IMR-90 (cell line): ENCODE results near the gene CCDC30. TPM values are rescaled to one million over a fixed set of nuclear protein-coding genes. Genes with fewer than 3 reads are reported as not detected.

Source experiments
- ATAC-seq: fragments of 200-7000 bp; cut with Tn5 transposase; 2 replicates; pipeline ENCODE4 v1.9.1; 2020; ENCODE audit warnings: low read depth, mild to moderate bottlenecking, moderate library complexity
- BruUV-seq: library from RNA; stranded (reverse); fragments of 400-500 nt; replicated peaks from 2 replicates; lab custom pipeline; 2021; lab: Mats Ljungman, UMichigan
- CTCF ChIA-PET: fragments of 300-600 bp; formaldehyde crosslinking; extraction: SDS; loops from one replicate; lab custom pipeline; 2021; ENCODE audit warnings: antibody characterized with exemption; lab: Yijun Ruan, JAX
- POLR2A ChIA-PET: fragments of 300-600 bp; sonication (Branson Sonifier 250); formaldehyde crosslinking; loops from one replicate; lab custom pipeline; 2022; ENCODE audit warnings: antibody characterized with exemption; ENCODE audit not compliant: unreplicated experiment; lab: Charles Lee
- DNase-seq: peaks from one replicate; pipeline ENCODE4 v3.0.0; 2013
- H2AFZ ChIP-seq: replicated peaks from 2 replicates; pipeline ENCODE3; 2013; ENCODE audit warnings: low read length, mild to moderate bottlenecking; ENCODE audit not compliant: poor library complexity
- H2AK5ac ChIP-seq: 2 replicates; pipeline ENCODE4 v1.6.1; 2013; ENCODE audit warnings: low read depth, low read length, inconsistent platforms
- H2AK9ac ChIP-seq: replicated peaks from 2 replicates; pipeline ENCODE3; 2013; ENCODE audit warnings: mild to moderate bottlenecking, low read depth, low read length, moderate library complexity; ENCODE audit not compliant: poor library complexity
- H2BK120ac ChIP-seq: 2 replicates; pipeline ENCODE4 v1.6.1; 2013; ENCODE audit warnings: low read depth, low read length, inconsistent platforms
- H2BK15ac ChIP-seq: 3 replicates; pipeline ENCODE4 v1.6.1; 2013; ENCODE audit warnings: low read depth, low read length, inconsistent platforms
- H2BK20ac ChIP-seq: 2 replicates; pipeline ENCODE4 v1.6.1; 2013; ENCODE audit warnings: low read depth, mild to moderate bottlenecking, inconsistent platforms, low read length, moderate library complexity
- H2BK5ac ChIP-seq: 2 replicates; pipeline ENCODE4 v1.6.1; 2013; ENCODE audit warnings: mild to moderate bottlenecking, low read depth, low read length, inconsistent platforms; ENCODE audit not compliant: poor library complexity, severe bottlenecking
- H3K14ac ChIP-seq: replicated peaks from 2 replicates; pipeline ENCODE4 v1.6.1; 2013; ENCODE audit warnings: low read depth, low read length, inconsistent platforms
- H3K18ac ChIP-seq: 2 replicates; pipeline ENCODE4 v1.6.1; 2013; ENCODE audit warnings: low read depth, low read length, control low read depth
- H3K23ac ChIP-seq: 2 replicates; pipeline ENCODE4 v1.6.1; 2013; ENCODE audit warnings: low read depth, low read length, inconsistent platforms
- H3K27ac ChIP-seq: 2 replicates; pipeline ENCODE4 v1.5.1; 2013; ENCODE audit warnings: mild to moderate bottlenecking, control low read depth, low read length; ENCODE audit not compliant: insufficient read depth
- H3K27me3 ChIP-seq: 2 replicates; pipeline ENCODE4 v1.6.1; 2013; ENCODE audit warnings: low read length; ENCODE audit not compliant: control insufficient read depth, insufficient read depth
- H3K36me3 ChIP-seq: 2 replicates; pipeline ENCODE4 v1.6.1; 2013; ENCODE audit warnings: low read length, mixed read lengths; ENCODE audit not compliant: control insufficient read depth, insufficient read depth
- H3K4ac ChIP-seq: 2 replicates; pipeline ENCODE4 v1.6.1; 2013; ENCODE audit warnings: low read depth, low read length, inconsistent platforms
- H3K4me1 ChIP-seq: 2 replicates; pipeline ENCODE4 v1.6.1; 2013; ENCODE audit warnings: low read length, mixed read lengths; ENCODE audit not compliant: control insufficient read depth, insufficient read depth
- H3K4me2 ChIP-seq: 2 replicates; pipeline ENCODE4 v1.6.1; 2013; ENCODE audit warnings: low read depth, mild to moderate bottlenecking, control low read depth, low read length, moderate library complexity
- H3K4me3 ChIP-seq: 2 replicates; pipeline ENCODE4 v1.5.1; 2013; ENCODE audit warnings: low read depth, mild to moderate bottlenecking, control low read depth, low read length, moderate library complexity; ENCODE audit not compliant: insufficient read depth
- H3K56ac ChIP-seq: 2 replicates; pipeline ENCODE4 v1.6.1; 2013; ENCODE audit warnings: low read length, inconsistent platforms; ENCODE audit not compliant: insufficient read depth; ENCODE audit errors: extremely low read depth
- H3K79me1 ChIP-seq, 2 experiments: 2 replicates each; pipeline ENCODE4 v1.6.1; 2013; ENCODE audit warnings: low read length in 2 of 2, inconsistent platforms in 1 of 2, low read depth in 1 of 2
- H3K9ac ChIP-seq: 2 replicates; pipeline ENCODE4 v1.6.1; 2013; ENCODE audit warnings: low read depth, low read length, control low read depth
- H3K9me1 ChIP-seq: 2 replicates; pipeline ENCODE4 v1.6.1; 2013; ENCODE audit warnings: low read length, inconsistent platforms; ENCODE audit not compliant: insufficient read depth
- H3K9me3 ChIP-seq: 2 replicates; pipeline ENCODE4 v1.6.1; 2013; ENCODE audit warnings: low read length; ENCODE audit not compliant: control insufficient read depth, insufficient read depth
- H4K20me1 ChIP-seq: 2 replicates; pipeline ENCODE4 v1.6.1; 2013; ENCODE audit warnings: low read length, inconsistent platforms; ENCODE audit not compliant: insufficient read depth
- H4K5ac ChIP-seq: 2 replicates; pipeline ENCODE4 v1.6.1; 2013; ENCODE audit warnings: mild to moderate bottlenecking, low read depth, low read length, control low read depth
- H4K8ac ChIP-seq, 2 experiments: 2 replicates each; pipeline ENCODE4 v1.6.1; 2013; ENCODE audit warnings: low read depth in 2 of 2, low read length in 2 of 2, control low read depth in 1 of 2, inconsistent platforms in 1 of 2
- H4K91ac ChIP-seq: 2 replicates; pipeline ENCODE4 v1.6.1; 2013; ENCODE audit warnings: low read depth, low read length, inconsistent platforms; ENCODE audit not compliant: insufficient read depth
- BHLHE40 ChIP-seq: fragments of 150-350 bp; IDR thresholded peaks from 2 replicates; pipeline ENCODE4 v1.6.1; 2016; ENCODE audit warnings: mild to moderate bottlenecking, low read depth, low read length
- CHD1 ChIP-seq: IDR thresholded peaks from 2 replicates; pipeline ENCODE4 v1.6.1; 2012; ENCODE audit warnings: low read depth, low read length, improper control_type of control experiment
- FOS ChIP-seq: fragments of 150-350 bp; IDR thresholded peaks from 2 replicates; pipeline ENCODE4 v1.6.1; 2016; ENCODE audit warnings: low read depth, low read length
- MXI1 ChIP-seq: IDR thresholded peaks from 2 replicates; pipeline ENCODE4 v1.6.1; 2012; ENCODE audit warnings: low read depth, mild to moderate bottlenecking, low read length, moderate library complexity, borderline replicate concordance
- RCOR1 ChIP-seq: IDR thresholded peaks from 2 replicates; pipeline ENCODE4 v1.6.1; 2012; ENCODE audit warnings: mild to moderate bottlenecking, low read length, improper control_type of control experiment; ENCODE audit not compliant: insufficient replicate concordance
- RFX5 ChIP-seq: IDR thresholded peaks from 2 replicates; pipeline ENCODE4 v1.8.0; 2012; ENCODE audit warnings: low read depth, mild to moderate bottlenecking, low read length, moderate library complexity
- SMC3 ChIP-seq: fragments of 150-350 bp; IDR thresholded peaks from 2 replicates; pipeline ENCODE4 v1.6.1; 2016; ENCODE audit warnings: low read depth, mild to moderate bottlenecking, antibody characterized with exemption, low read length, moderate library complexity
- WGBS, 2 experiments: methylation state at CpG; one replicate each; pipeline versions ENCODE4 v1.1.5 to v1.1.7; 2013; ENCODE audit warnings: missing lambda C conversion rate in 2 of 2; ENCODE audit not compliant: insufficient read length in 1 of 2; ENCODE audit errors: extremely low coverage in 2 of 2; 5-methylcytosine and 5-hydroxymethylcytosine counted together
- dilution Hi-C: fragments of 300-500 bp; cut with HindIII; formaldehyde crosslinking; loops from one replicate; pipeline ENCODE4 v1.14.3; 2018; ENCODE audit warnings: low sequenced_read_pairs; ENCODE audit not compliant: unreplicated experiment
- in situ Hi-C: fragments of 300-500 bp; cut with MboI; formaldehyde crosslinking; loops from 3 replicates; pipeline ENCODE4 v1.14.3; 2019; ENCODE audit warnings: low sequenced_read_pairs, inconsistent platforms, mixed read lengths
- intact Hi-C: fragments of 100-400 bp; cut with micrococcal nuclease; formaldehyde crosslinking; loops from 2 replicates; pipeline ENCODE4 v1.10.0; 2022
- polyA plus RNA-seq, 3 experiments: library from polyadenylated mRNA; depleted of rRNA; stranded (reverse); fragments of >200 nt; gene quantifications; 2 replicates each; pipeline ENCODE4 v1.2.3, GENCODE V29; 2012; ENCODE audit warnings: low replicate concordance in 1 of 3
- total RNA-seq: library from RNA; depleted of rRNA; stranded (reverse); fragments of >200 nt; gene quantifications from 2 replicates; pipeline ENCODE4 v1.2.3, GENCODE V29; 2012

CCDC30 gene
- total and polyA plus RNA-seq, 2 of the 4 experiments (the other 2 are of a cell fraction): 0.14 to 0.18 TPM

DNA sequence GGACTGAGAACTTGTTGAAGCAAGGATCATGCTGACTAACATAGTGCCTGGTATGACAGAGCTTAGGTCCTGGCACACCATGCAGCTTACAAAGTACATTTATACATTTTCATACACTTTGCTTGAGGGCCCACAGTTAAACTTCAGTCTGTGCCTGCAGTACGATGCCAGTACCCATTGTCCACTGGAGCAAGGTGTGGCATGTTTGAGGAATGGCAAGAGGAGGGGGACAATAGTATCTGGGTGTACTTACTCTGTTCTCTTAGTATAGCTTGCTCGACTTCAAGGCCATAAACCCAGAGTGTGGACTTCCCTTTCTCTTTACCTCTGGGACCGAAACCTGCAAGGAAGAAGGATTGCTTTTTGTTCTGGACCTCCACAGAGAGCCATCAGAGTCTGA lies 212.4 kb downstream of the CCDC30 start:
- Histone ChIP-seq H4K8ac (no peak overlapping the region), H3K9me1 (no peaks in the 10 kb centered on the region), H3K36me3 (peaks cover 5% of the 10 kb centered on the region; the same call in 1 of the 2 replicates), H3K23ac (no peak overlapping the region), H4K5ac (no peak overlapping the region), H3K4me2 (no peak overlapping the region), H3K79me1 (peaks cover under 1 to 1% of the 10 kb centered on the region in 2 experiments; a peak in 2 of 4 replicates), H2BK5ac (no peak overlapping the region), H3K9ac (no peak overlapping the region), H3K4me1 (no peaks in the 10 kb centered on the region; the same call in 1 of the 2 replicates), H4K20me1 (no peaks in the 10 kb centered on the region), H3K4me3 (no peak overlapping the region), H3K4ac (no peak overlapping the region), H3K56ac (no peak overlapping the region), H3K9me3 (no peaks in the 10 kb centered on the region), H3K27ac (no peak overlapping the region), H3K14ac (no peak overlapping the region), H3K27me3 (no peaks in the 10 kb centered on the region), H4K91ac (no peak overlapping the region), H2AK5ac (no peak overlapping the region), H3K18ac (no peak overlapping the region), H2AFZ (no peak overlapping the region), H2BK120ac (no peak overlapping the region), H2BK20ac (no peak overlapping the region), H2BK15ac (no peak overlapping the region), H2AK9ac (no peak overlapping the region)
- CTCF ChIA-PET: no interaction called here
- POLR2A ChIA-PET: no interaction called here
- ATAC-seq: no peak
- TF ChIP-seq MXI1 (no peak), SMC3 (no peak), FOS (no peak), RCOR1 (no peak), RFX5 (no peak), CHD1 (no peak), BHLHE40 (no peak)
- intact Hi-C loops: no loop called here
- BruUV-seq: no TSS peak
- dilution Hi-C loops: no loop called here
- in situ Hi-C loops: no loop called here
- 100% methylated on average over 1 of the region's 3 CpGs; no CpG with 5 or more reads in 1 of the 2 experiments for WGBS, 2 experiments
- DNase-seq: no peak
